Kidney (tissue), 14 donors: ENCODE measurements around the gene OR51B4. TPM values are rescaled to one million over a fixed set of nuclear protein-coding genes. Genes with fewer than 3 reads are reported as not detected.

ENCODE experiments used
- DNase-seq, 5 donors: peaks; one replicate each; pipeline ENCODE4 v3.0.0-alpha.2; 2013 to 2020
- FAIRE-seq: peaks from 2 replicates; lab custom pipeline; 2012; peaks lifted over from hg19 to GRCh38; lab: Jason Lieb, UNC
- H3K27ac ChIP-seq, 2 donors: one replicate each; pipeline ENCODE4 v1.7.0; 2013; ENCODE audit warnings: low read depth in 2 of 2, low read length in 2 of 2, inconsistent platforms in 1 of 2
- H3K27me3 ChIP-seq: one replicate; pipeline ENCODE4 v1.7.1; 2013; ENCODE audit warnings: low read length, inconsistent platforms; ENCODE audit not compliant: control insufficient read depth, insufficient read depth
- H3K36me3 ChIP-seq, 3 donors: one replicate each; pipeline versions ENCODE4 v1.7.0 to v1.7.1; 2013; ENCODE audit warnings: low read length in 3 of 3, control low read depth in 1 of 3, inconsistent platforms in 1 of 3; ENCODE audit not compliant: insufficient read depth in 3 of 3, control insufficient read depth in 2 of 3
- H3K4me1 ChIP-seq, 3 donors: one replicate each; pipeline versions ENCODE4 v1.7.0 to v1.7.1; 2013; ENCODE audit warnings: low read length in 3 of 3, inconsistent platforms in 1 of 3, low read depth in 1 of 3; ENCODE audit not compliant: control insufficient read depth in 2 of 3, insufficient read depth in 2 of 3
- H3K4me3 ChIP-seq, 3 donors: one replicate each; pipeline versions ENCODE4 v1.7.0 to v1.8.1; 2013; ENCODE audit warnings: low read length in 3 of 3, control low read depth in 1 of 3, inconsistent platforms in 1 of 3
- H3K9ac ChIP-seq, 3 donors: one replicate each; pipeline versions ENCODE4 v1.7.0 to v1.7.1; 2013; ENCODE audit warnings: low read length in 3 of 3, control low read depth in 1 of 3, inconsistent platforms in 1 of 3
- H3K9me3 ChIP-seq, 3 donors: one replicate each; pipeline versions ENCODE4 v1.7.0 to v1.7.1; 2013; ENCODE audit warnings: low read length in 3 of 3, control low read depth in 1 of 3, inconsistent platforms in 1 of 3; ENCODE audit not compliant: control insufficient read depth in 2 of 3, insufficient read depth in 1 of 3
- intact Hi-C: fragments of 100-400 bp; cut with DNase I; formaldehyde crosslinking; loops from one replicate; pipeline ENCODE4 v1.11.1; 2022
- polyA plus RNA-seq: library from polyadenylated mRNA; stranded (reverse); fragments of 350-450 nt; fragmentation: Illumina TruSeq; extraction: RNeasy Lipid Tissue Mini Kit (QIAGEN cat#74804); gene quantifications from one replicate; pipeline ENCODE4 v1.2.3, GENCODE V29; 2014; ENCODE audit warnings: low read depth, low replicate concordance; ENCODE audit not compliant: insufficient read depth
- total RNA-seq: library from RNA; stranded (reverse); fragmentation: NEBNext Ultra II Directional; extraction: Animal tissue kit (Norgen Biotek cat#: 25700); gene quantifications from one replicate; pipeline ENCODE4 v1.2.1, GENCODE V29; 2021
- TF ChIP-seq, protein P1 (sequence below): IDR thresholded peaks from 3 replicates; pipeline ENCODE4 v1.5.1; 2012; ENCODE audit warnings: mild to moderate bottlenecking, moderate library complexity, borderline replicate concordance; ENCODE audit not compliant: insufficient read depth; ENCODE audit errors: extremely low read depth
- donor health status: control.
- donor health status: control.
- donor health status: control.
- donor health status: control.
- donor health status: control.
- donor health status: DM: yes; HTN: yes; CAD: no.
- donor health status: Normal renal cell carcinoma (clear cell type).

Gene OR51B4
- total and polyA plus RNA-seq, 2 donors from 2014 or later, result not detected

GRCh38 chr11:5286351-5286750 lies 15.4 kb downstream of the OR51B4 start:
- Histone ChIP-seq H3K36me3 (no peaks in the 10 kb centered on the region), H3K4me3 (no peak overlapping the region), H3K27me3 (no peaks in the 10 kb centered on the region), H3K27ac (no peak overlapping the region), H3K4me1 (no peaks in the 10 kb centered on the region), H3K9ac (no peak overlapping the region), H3K9me3 (no peaks in the 10 kb centered on the region)
- intact Hi-C loops, result no loop called here
- TF ChIP-seq, protein P1, sequence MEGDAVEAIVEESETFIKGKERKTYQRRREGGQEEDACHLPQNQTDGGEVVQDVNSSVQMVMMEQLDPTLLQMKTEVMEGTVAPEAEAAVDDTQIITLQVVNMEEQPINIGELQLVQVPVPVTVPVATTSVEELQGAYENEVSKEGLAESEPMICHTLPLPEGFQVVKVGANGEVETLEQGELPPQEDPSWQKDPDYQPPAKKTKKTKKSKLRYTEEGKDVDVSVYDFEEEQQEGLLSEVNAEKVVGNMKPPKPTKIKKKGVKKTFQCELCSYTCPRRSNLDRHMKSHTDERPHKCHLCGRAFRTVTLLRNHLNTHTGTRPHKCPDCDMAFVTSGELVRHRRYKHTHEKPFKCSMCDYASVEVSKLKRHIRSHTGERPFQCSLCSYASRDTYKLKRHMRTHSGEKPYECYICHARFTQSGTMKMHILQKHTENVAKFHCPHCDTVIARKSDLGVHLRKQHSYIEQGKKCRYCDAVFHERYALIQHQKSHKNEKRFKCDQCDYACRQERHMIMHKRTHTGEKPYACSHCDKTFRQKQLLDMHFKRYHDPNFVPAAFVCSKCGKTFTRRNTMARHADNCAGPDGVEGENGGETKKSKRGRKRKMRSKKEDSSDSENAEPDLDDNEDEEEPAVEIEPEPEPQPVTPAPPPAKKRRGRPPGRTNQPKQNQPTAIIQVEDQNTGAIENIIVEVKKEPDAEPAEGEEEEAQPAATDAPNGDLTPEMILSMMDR, result no peak
- DNase-seq, result no peak
- no peak for FAIRE-seq

- Histone ChIP-seq H3K9me3 (no peaks in the 10 kb centered on the region), H3K27ac (no peak overlapping the region), H3K9ac (no peak overlapping the region), H3K4me3 (no peak overlapping the region), H3K27me3 (no peaks in the 10 kb centered on the region), H3K36me3 (no peaks in the 10 kb centered on the region), H3K4me1 (no peaks in the 10 kb centered on the region)
- DNase-seq (no peak), FAIRE-seq (no peak)
- intact Hi-C loops, result no loop called here
- TF ChIP-seq, protein P1, result no peak
These were observed 15.9 kb downstream of the OR51B4 start for GRCh38 chr11:5285703-5286340.

DNA sequence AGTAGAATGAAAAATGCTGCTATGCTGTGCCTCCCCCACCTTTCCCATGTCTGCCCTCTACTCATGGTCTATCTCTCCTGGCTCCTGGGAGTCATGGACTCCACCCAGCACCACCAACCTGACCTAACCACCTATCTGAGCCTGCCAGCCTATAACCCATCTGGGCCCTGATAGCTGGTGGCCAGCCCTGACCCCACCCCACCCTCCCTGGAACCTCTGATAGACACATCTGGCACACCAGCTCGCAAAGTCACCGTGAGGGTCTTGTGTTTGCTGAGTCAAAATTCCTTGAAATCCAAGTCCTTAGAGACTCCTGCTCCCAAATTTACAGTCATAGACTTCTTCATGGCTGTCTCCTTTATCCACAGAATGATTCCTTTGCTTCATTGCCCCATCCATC lies 17.1 kb downstream of the OR51B4 start:
- DNase-seq (no peak), FAIRE-seq (no peak)
- intact Hi-C loops, result no loop called here
- TF ChIP-seq, protein P1, result no peak
- no peaks in the 10 kb centered on the region for H3K27me3 ChIP-seq
- no peak overlapping the region for H3K4me3 ChIP-seq
- H3K9ac ChIP-seq, result no peak overlapping the region
- no peaks in the 10 kb centered on the region for H3K9me3 ChIP-seq
- no peak overlapping the region for H3K27ac ChIP-seq
- no peaks in the 10 kb centered on the region for H3K36me3 ChIP-seq
- H3K4me1 ChIP-seq, result no peaks in the 10 kb centered on the region

DNA sequence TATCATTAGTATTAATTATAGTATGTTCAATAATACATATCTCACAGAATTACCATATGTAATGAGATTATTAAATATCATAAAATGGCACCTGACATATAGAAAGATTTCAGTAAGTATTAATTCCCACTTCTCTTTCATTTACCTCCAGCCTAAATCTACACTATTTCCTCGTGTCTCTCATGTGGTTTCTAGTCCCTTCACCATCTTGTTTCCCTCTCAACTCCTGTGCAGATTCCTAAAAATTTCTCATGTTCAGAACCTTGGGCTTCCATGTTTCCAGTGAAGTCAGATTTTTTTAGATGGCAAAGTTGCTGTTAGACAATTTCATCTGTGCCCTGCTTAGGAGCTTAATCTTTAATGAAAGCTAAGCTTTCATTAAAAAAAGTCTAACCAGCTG lies 17.9 kb downstream of the OR51B4 start:
- FAIRE-seq (no peak), DNase-seq (no peak)
- Histone ChIP-seq H3K4me1 (no peaks in the 10 kb centered on the region), H3K36me3 (no peaks in the 10 kb centered on the region), H3K4me3 (no peak overlapping the region), H3K9me3 (no peaks in the 10 kb centered on the region), H3K27ac (no peak overlapping the region), H3K27me3 (no peaks in the 10 kb centered on the region), H3K9ac (no peak overlapping the region)
- intact Hi-C loops, result no loop called here
- TF ChIP-seq, protein P1, result no peak
